GM19452 (cell line): Measurements from ENCODE around the gene NLRC3.

Experiments
- ATAC-seq: cut with Tn5 transposase; IDR thresholded peaks from one replicate; pipeline ENCODE4 v1.9.1; 2021; ENCODE audit not compliant: unreplicated experiment

The NLRC3 gene

DNA sequence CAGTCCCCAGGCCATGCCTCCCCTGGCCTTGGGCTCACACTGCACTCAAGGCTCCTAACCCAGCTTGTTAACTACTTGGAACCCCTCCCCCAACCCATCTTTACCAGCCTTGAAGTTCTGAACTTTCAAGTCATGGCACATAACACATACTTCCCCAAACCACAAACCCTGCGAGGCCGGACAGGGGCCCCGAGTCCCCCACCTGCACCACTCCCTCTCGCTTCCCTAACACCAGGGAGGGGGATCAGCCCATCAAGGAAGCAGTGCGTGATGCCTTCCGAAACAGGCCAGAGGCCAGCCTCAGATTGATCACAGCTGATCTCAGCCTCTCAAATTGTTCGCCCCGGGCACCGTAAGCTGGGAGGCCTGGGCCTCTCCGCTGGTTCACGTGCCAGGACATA, 3.0 kb upstream of the NLRC3 start:
- no peak for ATAC-seq

- no peak for ATAC-seq
These were observed 2.6 kb upstream of the NLRC3 start for GRCh38 chr16:3579776-3580175.

DNA sequence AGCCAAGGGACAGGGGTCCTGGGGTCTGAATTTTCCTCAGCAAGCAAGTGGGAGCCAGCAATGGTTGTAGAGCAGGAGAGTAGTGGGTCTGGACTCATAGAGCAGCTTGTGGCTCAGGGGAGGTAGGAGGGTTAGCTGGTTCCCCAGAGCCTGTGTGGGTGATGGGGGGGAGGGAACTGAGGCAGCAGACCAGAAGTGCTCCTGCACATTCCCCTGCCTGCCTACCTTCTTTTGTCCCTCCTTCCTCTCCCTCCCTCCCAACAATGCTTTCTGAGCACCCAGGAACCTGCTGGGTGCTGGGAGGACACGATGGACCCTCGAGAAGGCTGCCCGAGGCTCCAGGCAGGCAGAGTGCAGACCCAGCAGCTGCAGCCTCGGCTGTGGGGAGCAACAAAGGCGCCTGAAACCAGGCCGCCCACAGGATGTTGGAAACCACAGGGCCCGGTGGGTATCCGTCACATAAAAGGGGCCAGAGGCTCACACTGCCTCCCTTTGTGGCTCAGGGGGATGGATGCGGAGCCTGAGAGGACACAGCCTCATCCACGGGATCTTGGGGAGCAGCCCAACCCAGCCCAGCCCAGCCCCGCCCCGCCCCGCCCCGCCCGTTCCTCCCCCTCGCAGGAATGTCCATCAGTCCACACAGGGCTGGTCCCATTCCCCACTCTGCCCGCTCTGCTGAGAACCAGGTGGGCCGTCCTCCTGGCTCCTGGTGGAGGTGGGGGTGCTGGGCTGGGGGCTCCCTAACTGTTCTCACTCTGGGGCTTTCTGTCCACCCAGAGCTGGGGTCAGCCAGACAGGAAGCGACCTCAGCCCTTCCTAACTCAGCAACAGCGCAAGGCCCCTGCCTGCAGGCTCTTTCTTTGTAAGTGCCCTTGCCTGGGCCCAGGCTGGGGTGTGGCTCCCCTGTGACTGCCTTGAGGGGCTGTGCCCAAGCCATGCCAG, 1.7 kb upstream of the NLRC3 start:
- peak; percentile 65 for ATAC-seq

DNA sequence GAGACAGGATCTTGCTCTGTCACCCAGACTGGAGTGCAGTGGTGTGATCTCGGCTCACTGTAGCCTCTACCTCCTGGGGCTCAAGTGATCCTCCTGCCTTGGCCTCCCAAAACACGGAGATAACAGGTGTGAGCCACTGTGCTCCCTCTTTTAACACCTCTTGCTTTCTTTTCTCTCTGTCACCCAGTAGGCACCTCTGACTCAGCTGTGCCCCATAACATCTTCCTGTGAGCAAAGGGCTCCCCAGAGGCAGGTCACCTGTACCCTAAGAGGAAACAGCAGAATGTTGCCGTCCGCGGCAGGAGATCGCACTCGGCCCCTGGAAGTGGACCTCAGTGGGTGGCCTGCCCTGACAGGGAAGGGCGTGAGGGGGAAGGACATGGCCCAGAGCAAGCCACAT, 918 bp upstream of the NLRC3 start:
- ATAC-seq = no peak

- ATAC-seq = no peak
These were observed 992 bp downstream of the NLRC3 start for GRCh38 chr16:3576211-3576610.

DNA sequence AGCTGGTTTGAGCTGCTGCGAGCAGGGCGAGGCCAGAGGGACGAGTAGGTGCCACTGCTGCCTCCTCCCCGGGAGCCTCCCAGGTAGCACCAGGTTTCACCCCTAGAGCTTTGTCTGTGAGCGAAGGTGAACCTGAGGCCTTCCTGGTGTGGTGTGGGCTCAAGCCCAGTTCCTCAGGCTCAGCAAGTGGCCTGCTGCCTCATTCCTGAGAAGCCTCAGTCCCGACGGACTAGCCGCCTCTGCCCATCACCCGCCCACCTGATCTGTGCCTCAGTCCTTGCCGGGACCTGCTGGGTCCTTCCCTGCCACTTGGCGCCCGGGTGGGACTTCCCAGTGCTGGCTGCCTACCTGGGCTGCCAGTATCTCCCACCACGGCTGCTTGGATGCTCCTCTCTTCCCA, 1.7 kb downstream of the NLRC3 start:
- no peak for ATAC-seq

DNA sequence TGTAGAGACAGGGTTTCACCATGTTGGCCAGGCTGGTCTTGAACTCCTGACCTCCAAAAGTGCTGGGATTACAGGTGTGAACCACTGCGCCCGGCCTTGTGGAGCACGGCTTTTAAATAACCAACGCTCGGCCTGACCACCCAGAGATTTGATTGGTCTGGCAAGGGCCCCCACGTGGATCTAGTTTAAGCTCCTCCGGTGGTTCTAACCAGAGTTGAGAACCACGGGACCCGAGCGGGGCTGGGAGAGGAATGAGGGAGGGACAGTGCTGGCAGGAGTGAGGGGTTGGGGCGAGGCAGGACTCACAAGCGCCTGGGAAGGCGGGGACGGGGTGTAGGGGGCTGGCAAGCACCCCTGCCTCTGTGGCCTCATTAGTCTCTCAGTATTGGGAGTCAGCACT, 3.0 kb downstream of the NLRC3 start:
- ATAC-seq = no peak

GRCh38 chr16:3573146-3573815, 3.9 kb downstream of the NLRC3 start:
- ATAC-seq = no peak

DNA sequence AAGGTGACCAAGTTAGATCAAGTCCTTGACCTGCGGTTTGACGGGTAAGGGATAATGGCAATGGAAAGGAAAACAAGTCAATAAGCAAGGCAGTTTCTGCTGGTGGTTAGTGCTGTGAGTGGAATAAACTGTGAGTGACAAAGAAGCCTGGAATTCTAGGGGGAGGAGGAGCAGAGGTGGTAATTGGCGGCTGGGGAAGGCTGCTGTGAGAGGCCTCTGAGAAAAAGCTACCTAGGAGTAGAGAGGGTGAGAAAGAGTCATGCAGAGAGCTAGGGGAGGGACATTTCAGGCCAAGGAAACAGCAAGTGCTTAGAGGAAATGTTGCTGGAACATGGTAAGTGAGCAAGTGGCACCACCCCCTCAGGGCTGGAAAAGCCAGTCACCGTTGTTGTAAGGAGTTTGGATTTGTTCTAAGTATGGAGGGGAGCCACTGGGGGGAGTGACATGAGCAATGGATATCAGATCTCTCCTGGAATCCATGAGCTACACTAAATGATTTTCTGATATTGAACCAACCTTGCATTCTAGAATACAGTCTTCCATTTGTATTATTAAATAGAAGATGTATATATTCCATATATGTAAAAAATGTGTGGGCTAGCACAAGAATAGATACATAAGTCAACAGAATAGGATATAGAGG, 6.7 kb downstream of the NLRC3 start:
- no peak for ATAC-seq

- ATAC-seq = no peak
These were observed 7.4 kb downstream of the NLRC3 start for GRCh38 chr16:3569851-3570250.

DNA sequence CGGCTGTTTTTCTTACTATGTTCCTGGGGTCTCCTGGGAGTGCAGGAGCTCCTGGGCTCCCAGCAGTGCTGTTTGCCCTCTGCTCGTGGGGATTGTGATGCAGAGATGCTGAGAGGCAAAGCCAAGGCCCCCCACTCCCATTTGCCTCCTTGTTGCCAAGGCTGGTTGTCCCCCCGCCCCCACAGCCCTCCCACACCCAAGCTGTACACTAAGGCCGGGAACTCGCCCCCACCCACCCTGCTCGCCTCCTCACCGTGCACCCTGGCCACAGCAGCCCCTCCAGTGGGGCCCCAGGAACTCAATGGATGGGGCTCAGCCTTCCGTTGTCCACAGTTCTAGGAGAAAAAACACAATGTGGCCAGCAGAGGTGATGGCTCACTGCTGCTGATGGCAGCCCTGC, 10.2 kb downstream of the NLRC3 start:
- ATAC-seq = no peak

GRCh38 chr16:3564889-3565141, 12.4 kb downstream of the NLRC3 start:
- ATAC-seq = no peak

GRCh38 chr16:3564130-3564888, 12.9 kb downstream of the NLRC3 start:
- no peak for ATAC-seq

DNA sequence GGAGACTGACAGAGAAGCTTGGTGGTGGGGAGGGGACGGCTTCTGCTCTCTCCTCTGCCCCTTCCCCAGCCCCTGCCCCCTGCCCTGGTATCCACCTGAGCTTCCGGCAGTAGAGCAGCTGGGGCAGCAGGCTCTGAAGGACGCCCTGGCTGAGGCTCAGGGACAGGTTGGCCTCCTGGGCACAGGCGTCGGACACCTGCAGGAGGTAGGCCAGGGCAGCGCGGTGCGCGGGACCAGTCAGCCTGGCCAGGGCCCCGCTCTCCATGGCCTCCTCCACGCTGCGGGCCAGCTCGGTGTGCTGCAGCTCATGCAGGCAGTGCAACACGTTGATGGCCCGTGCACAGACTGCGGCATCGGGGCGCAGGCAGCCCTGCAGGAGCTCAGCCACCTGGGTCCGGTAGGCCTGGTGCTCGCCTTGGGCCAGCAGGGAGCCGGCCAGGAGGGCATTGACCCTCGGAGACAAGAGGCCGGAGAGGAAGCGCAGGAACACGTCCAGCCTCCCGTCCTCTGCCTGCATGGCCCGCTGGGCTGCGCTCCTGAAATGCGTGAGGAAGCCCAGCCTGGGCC, 14.2 kb downstream of the NLRC3 start:
- no peak for ATAC-seq

GRCh38 chr16:3561626-3562025, 15.6 kb downstream of the NLRC3 start:
- ATAC-seq = no peak

GRCh38 chr16:3554351-3554928, 22.8 kb downstream of the NLRC3 start:
- ATAC-seq = no peak

DNA sequence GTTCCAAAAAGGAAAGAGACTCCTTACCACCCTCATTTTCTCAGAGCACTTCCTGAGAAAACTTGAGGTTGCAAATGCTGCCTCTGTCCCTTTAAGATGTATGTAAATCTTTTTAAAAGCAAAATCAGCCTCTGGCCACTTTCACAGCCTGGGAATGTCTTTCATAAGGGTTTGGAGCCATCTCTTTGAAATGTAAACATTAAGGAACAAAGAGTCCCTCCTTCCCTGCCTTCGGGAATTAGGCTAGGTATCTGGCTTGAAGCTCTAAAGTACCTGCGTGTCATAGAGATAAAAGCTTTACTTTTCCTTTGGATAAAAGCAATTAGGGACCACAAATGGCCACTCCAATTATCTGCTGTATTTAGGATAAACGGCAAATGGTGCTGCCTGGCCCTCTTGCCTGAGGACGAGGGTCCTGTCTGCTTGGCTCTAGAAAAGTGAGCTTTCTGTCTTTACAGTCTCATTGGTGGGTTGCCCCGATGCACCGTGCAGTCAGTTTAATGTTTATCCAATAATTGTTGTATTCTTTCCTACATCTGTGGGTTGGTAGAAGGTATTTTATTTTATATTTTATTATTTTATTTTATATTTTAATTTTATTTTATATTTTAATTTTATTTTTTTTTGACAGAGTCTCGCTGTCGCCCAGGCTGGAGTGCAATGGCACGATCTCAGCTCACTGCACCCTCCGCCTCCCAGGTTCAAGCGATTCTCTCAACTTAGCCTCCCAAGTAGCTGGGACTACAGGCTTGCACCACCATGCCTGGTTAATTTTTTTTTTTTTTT, 23.9 kb downstream of the NLRC3 start:
- ATAC-seq = no peak

DNA sequence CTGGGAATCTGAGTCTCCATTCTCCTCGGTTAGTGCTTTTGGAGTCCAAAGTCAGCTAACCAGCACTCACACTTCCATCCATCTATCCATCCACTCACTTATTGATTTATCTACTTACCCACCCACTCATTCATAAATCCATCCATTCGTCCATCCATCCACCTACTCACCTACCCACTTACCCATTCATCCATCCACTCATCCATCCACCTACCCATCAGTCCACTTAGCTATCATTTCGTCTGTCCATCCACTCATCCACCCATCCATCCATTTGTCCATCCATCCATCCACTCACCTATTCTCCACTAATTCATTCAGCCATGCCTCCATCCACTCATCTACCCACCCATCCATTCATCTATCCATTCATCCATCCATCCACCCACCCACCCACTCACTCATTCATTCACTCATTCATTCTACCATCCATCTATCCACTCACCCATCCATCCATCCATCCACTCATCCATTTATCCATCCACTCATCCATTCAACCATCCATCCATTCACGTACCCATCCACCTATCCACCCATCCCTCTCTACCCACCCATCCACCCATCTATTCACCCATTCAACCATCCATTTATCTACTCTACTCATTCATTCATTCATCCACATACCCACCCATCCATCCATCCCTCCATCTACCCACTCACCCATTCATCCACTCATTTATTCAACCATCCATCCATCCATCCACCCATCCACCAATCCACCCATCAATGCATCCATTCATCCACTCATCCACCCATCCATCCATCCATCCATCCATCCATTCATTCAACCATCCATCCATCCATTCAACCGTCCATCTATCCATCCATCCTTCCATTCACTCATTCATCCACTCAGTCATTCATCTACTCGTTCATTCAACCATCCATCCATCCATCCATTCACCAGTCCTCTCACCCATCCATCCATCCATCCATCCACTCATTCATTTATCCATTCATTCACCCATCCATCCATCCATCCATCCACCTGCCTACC, 26.1 kb downstream of the NLRC3 start:
- no peak for ATAC-seq

- no peak for ATAC-seq
These were observed 27.3 kb downstream of the NLRC3 start for GRCh38 chr16:3549906-3550305.
